GM23338 (cell line): ENCODE results near the gene TSPAN33.

Experiments used
- CREB1 ChIP-seq: fragments of 250-450 bp; sonication (Bioruptor Pico); IDR thresholded peaks from 2 replicates; pipeline ENCODE4 v1.5.0; 2020; ENCODE audit warnings: low read depth, mild to moderate bottlenecking, moderate library complexity
- CTCF ChIP-seq, 2 experiments: fragments of 200-600 bp in 1 of 2; sonication (generic) in 1 of 2; conservative IDR thresholded peaks; 2 replicates each; pipeline versions ENCODE4 v1.5.1 to v1.6.1; 2016 to 2017; ENCODE audit warnings: antibody characterized with exemption in 2 of 2, low read depth in 2 of 2, mild to moderate bottlenecking in 2 of 2, moderate library complexity in 1 of 2
- EZH2 ChIP-seq: fragments of 200-600 bp; sonication (generic); IDR thresholded peaks from one replicate; pipeline ENCODE4 v1.8.0; 2017; ENCODE audit warnings: antibody characterized with exemption, mild to moderate bottlenecking, low read depth; ENCODE audit not compliant: unreplicated experiment
- EZH2phosphoT487 ChIP-seq: fragments of 200-600 bp; sonication (generic); IDR thresholded peaks from one replicate; pipeline ENCODE4 v1.8.1; 2018; ENCODE audit warnings: antibody characterized with exemption; ENCODE audit not compliant: unreplicated experiment
- JUNB ChIP-seq: IDR thresholded peaks from one replicate; pipeline ENCODE4 v1.6.1; 2016; ENCODE audit warnings: antibody characterized with exemption; ENCODE audit not compliant: unreplicated experiment
- POLR2AphosphoS5 ChIP-seq: IDR thresholded peaks from 2 replicates; pipeline ENCODE4 v1.6.1; 2016; ENCODE audit warnings: antibody characterized with exemption, low read depth
- REST ChIP-seq: IDR thresholded peaks from one replicate; pipeline ENCODE4 v1.6.1; 2018; ENCODE audit warnings: antibody characterized with exemption; ENCODE audit not compliant: unreplicated experiment
- ZNF331 ChIP-seq: fragments of 250-450 bp; sonication (Bioruptor Pico); IDR thresholded peaks from 2 replicates; pipeline ENCODE4 v1.5.0; 2020; ENCODE audit warnings: low read depth, mild to moderate bottlenecking, moderate library complexity

GRCh38 chr7:129123510-129123857 lies 21.0 kb upstream of the TSPAN33 start:
- TF ChIP-seq CTCF (conservative IDR thresholded peaks at IDR 0.05; ENCODE audit: low read depth in 2 of 2) (no peak), POLR2AphosphoS5 (no peak), EZH2 (no peak), REST (no peak), CREB1 (CRISPR knock-in tag) (no peak), JUNB (no peak), EZH2phosphoT487 (no peak), ZNF331 (no peak)
